DMS114 treated with DMSO at 0.1 percent for 48 hours (cell line): ENCODE data around the gene PRUNE1.
A peak's percentile ranks its signal among the peaks of the same experiment; 100 is the strongest.

ENCODE experiments used
- DNase-seq: peaks from one replicate; lab custom pipeline; 2025; ENCODE audit not compliant: unreplicated experiment; lab: John Stamatoyannopoulos, UW

The PRUNE1 gene

GRCh38 chr1:151049458-151049857, 41.2 kb downstream of the PRUNE1 start:
- no peak for DNase-seq

- DNase-seq: no peak
Observed at GRCh38 chr1:151050051-151050688, 41.9 kb downstream of the PRUNE1 start.

GRCh38 chr1:151051356-151052009, 43.2 kb downstream of the PRUNE1 start:
- DNase-seq: no peak

GRCh38 chr1:151054971-151055547, 46.8 kb downstream of the PRUNE1 start:
- DNase-seq: no peak

- no peak for DNase-seq
Observed at GRCh38 chr1:151055581-151055980, 47.3 kb downstream of the PRUNE1 start.

DNA sequence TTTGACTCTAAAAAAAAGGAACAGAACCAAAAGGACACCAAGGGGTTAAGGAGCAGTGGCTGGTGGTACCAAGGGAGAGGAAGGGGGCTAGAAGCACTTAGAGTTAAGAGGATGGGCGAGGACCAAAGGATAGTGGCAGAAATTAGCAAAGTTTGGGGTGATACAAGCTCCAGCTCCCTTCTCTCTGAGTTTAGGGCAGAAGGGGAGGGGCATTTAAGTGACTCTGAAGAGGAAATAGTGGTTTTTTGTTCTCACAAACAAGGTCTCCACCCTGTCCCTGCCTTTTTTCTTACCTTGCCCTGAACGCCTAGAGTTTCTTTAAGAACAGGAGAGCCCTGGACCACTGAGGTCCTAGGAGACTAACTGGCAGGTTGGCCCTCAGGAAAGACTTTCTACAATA, 47.9 kb downstream of the PRUNE1 start:
- DNase-seq: no peak

- DNase-seq: no peak
Observed at GRCh38 chr1:151058692-151059091, 50.4 kb downstream of the PRUNE1 start.

- DNase-seq: peak; percentile 85
Observed at GRCh38 chr1:151059109-151060006, 51.1 kb downstream of the PRUNE1 start, which contains the start of gene CDC42SE1. Gene CDC42SE1 (minus strand): TSS chr1:151059622. CDS start chr1:151055730, 3,892 bp downstream.

DNA sequence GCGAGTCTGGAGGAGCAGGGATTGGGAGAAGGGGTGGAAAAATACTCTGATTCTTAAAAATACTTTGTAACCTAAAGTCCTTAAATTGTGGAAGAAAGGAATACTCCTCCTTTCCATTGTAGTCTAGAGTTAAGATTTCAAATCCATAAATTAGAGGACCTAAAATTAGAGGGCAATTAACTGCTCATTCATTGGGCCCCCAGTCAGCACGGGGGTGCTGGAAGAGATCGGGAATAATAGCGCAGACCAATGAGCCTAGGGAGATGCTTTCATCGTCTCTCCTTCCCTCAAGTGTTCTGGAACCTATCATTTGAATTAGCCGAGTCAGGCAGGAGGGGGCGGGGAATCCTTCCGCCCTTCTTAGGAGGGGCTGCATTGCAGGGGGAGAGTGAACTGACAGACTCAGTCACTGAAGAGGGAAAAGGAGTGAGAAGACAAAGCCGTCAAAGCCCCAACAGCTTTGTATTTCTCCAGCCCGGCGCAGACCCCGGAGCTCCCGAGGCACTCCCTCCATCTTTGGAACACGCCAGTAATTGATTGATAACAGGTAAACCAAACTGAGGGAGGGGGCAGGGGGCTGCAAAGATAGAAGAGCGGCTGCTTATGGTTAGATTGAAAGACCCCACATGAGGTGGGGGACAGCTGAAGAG, 51.9 kb downstream of the PRUNE1 start, which contains the start of gene MLLT11:
TSS of gene MLLT11 (plus strand) at position 391 of the 650 bp plus-strand sequence. CDS start 6,828 bp downstream, outside the sequence.
- peak; percentile 55 for DNase-seq

- DNase-seq: no peak
Observed at GRCh38 chr1:151060657-151061421, 52.6 kb downstream of the PRUNE1 start.

DNA sequence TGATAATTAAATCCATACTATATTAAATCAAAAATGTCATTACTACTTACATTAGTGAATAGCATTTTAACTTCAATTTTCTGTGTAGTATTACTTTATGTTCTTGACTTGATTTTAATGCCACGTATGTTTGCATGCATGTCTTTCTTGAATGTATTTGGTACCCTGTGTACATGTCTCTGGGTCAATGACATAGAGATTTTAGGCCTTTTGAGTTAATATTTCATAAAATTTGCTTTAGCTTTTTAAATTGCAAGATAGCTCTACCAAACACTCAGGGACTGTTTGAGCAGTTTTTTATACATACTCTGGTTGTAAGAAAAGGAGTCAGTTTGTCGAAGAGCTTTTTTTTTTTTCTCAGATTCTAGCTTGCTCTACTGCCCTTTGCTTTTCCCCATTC, 53.5 kb downstream of the PRUNE1 start:
- no peak for DNase-seq

DNA sequence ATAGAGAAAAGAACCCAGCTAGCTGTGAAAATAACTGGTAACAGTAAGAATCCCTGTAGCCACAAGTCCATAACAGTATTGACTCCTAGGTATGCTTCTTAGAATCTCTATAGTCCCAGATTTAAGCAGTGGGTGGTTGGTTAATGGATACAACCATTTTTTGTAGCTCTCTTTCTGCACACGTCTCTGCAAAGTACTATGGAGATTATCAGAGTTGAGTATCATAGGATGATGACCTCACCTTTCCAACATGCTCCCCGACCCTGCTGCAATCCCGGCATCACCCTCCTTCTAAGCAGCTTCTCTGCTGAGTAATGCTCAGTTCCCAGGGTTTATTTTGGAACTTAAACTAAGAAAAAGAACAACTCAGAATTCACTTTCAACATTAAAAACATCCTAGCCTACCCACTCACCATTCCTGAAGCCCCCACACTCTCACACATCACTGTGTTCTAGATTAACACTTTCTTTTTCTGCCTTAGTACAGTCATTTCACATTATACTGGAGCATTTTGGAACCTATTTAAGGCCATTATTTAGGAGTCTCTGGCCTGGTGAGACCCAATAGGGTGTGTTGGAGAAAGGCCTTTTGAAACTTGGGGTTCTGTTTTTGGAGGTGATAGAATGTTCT, 54.6 kb downstream of the PRUNE1 start:
- no peak for DNase-seq

- no peak for DNase-seq
Observed at GRCh38 chr1:151065089-151065645, 56.9 kb downstream of the PRUNE1 start.

GRCh38 chr1:151067185-151067584, 58.9 kb downstream of the PRUNE1 start:
- no peak for DNase-seq

- no peak for DNase-seq
Observed at GRCh38 chr1:151069103-151069486, 60.8 kb downstream of the PRUNE1 start.

DNA sequence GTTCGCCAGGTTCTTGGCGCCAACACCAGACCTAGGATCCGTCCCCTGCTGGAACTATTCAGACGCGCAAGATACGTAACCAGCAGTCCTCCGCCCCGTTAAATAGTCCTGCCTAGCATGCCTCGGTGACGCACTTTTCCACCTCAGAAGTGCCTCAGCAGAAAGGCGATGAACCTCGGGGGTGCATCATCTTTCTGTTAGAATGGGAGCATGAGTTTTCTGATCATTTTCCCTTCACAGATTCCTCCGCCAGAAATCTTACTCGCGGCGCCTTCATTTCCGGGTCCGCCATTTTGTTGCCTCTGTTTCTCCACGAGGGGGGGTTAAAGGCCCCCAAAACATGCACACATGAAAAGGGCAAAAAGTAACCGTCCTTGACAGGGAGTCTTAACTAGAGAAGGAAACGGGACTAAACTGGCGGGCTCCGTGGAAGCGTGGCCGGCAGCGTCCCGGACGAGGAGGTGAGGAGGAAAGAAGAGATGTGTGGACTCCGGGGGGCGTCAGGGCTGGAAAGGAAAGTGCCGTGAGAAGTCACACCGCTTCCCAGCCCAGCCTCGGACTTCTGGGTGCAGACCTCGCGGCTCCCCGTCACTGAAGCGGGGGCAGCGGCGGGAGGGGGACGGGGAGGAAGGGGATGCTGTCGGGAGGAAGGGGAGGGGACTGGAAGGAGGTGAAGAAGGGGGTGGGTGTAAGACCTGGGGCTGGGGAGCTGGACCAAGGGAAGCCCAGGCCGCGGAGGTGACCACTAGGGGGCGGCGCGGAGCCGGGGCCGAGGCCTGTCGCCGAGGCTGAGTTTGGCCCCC, 62.4 kb downstream of the PRUNE1 start, which contains the start of gene GABPB2:
TSS of gene GABPB2 (plus strand) at position 288 of the 803 bp plus-strand sequence. CDS start 17,429 bp downstream, outside the sequence.
- peak; percentile 95 for DNase-seq

- no peak for DNase-seq
Observed at GRCh38 chr1:151072224-151072623, 64.0 kb downstream of the PRUNE1 start.
